RPMI7951 (cell line): ENCODE measurements around the gene RFC2. TPM values are rescaled to one million over a fixed set of nuclear protein-coding genes. Genes with fewer than 3 reads are reported as not detected.

Source experiments
- DNase-seq: peaks from one replicate; pipeline ENCODE4 v3.0.0-alpha.2; 2012; ENCODE audit warnings: low read depth
- total RNA-seq: library from RNA; depleted of rRNA; stranded (reverse); fragments of >200 nt; shearing (Covaris generic); gene quantifications from 2 replicates; pipeline ENCODE4 v1.2.3, GENCODE V29; 2014; rRNA removed

Gene RFC2
- total RNA-seq, result 68.5 and 75.1 TPM in 2 replicates

- DNase-seq, result peak; percentile 97
Observed at GRCh38 chr7:74254129-74254857, at the start of gene RFC2. Gene RFC2 (minus strand): TSS chr7:74254399. CDS start chr7:74254383, 16 bp downstream.

GRCh38 chr7:74302745-74303221 is 48.6 kb upstream of the RFC2 start:
- peak; percentile 67 for DNase-seq

- no peak for DNase-seq
Observed at GRCh38 chr7:74300926-74301325, 46.7 kb upstream of the RFC2 start.

- no peak for DNase-seq
Observed at GRCh38 chr7:74299401-74299800, 45.2 kb upstream of the RFC2 start.

- DNase-seq, result no peak
Observed at GRCh38 chr7:74297516-74298233, 43.5 kb upstream of the RFC2 start.

- no peak for DNase-seq
Observed at GRCh38 chr7:74294191-74294998, 40.2 kb upstream of the RFC2 start.

GRCh38 chr7:74293577-74293908 is 39.3 kb upstream of the RFC2 start:
- no peak for DNase-seq

GRCh38 chr7:74292757-74293576 is 38.8 kb upstream of the RFC2 start:
- DNase-seq, result no peak

- DNase-seq, result no peak
Observed at GRCh38 chr7:74291535-74291934, 37.3 kb upstream of the RFC2 start.

GRCh38 chr7:74290981-74291441 is 36.8 kb upstream of the RFC2 start:
- no peak for DNase-seq

- no peak for DNase-seq
Observed at GRCh38 chr7:74290553-74290950, 36.4 kb upstream of the RFC2 start.

GRCh38 chr7:74289659-74290552 is 35.7 kb upstream of the RFC2 start:
- peak; percentile 37 for DNase-seq

- peak; percentile 85 for DNase-seq
Observed at GRCh38 chr7:74289018-74289658, 34.9 kb upstream of the RFC2 start, which contains the start of gene CLIP2. Gene CLIP2 (plus strand): TSS chr7:74289407. CDS start chr7:74317547, 28,140 bp downstream.

GRCh38 chr7:74288034-74288881 is 34.1 kb upstream of the RFC2 start:
- peak; percentile 61 for DNase-seq

GRCh38 chr7:74287303-74288033 is 33.3 kb upstream of the RFC2 start:
- no peak for DNase-seq

GRCh38 chr7:74286131-74286530 is 31.9 kb upstream of the RFC2 start:
- no peak for DNase-seq

GRCh38 chr7:74284781-74285259 is 30.6 kb upstream of the RFC2 start:
- DNase-seq, result no peak
